ENCODE data around the gene CAGE1. TPM values are rescaled to one million over a fixed set of nuclear protein-coding genes. Genes with fewer than 3 reads are reported as not detected.

Gene CAGE1
- total and polyA plus RNA-seq, 4 donors = 0.10 to 0.17 TPM; not detected in 2

DNA sequence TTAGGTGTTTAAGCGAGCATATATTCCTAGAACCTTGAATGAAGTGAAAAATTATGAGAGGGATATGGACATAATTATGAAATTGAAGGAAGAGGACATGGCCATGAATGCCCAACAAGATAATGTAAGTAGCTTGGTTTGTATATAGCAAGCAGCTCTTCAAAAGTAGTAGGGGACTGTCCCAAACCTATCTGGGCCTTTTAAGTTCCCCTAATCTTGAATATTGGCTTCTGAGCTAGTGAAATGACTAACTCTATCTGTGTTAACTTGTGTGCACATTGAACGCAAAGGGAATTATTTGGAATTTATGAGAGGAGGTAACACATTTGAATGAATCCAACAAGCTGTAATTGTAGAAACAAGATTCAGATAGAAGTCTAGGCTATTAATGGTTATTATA lies 21.8 kb upstream of the CAGE1 start:
- peaks cover 40% of the 10 kb centered on the region for H3K36me3 ChIP-seq (ENCODE audit: control insufficient read depth, insufficient read depth, low read length)
- H3K9me3 ChIP-seq (ENCODE audit: control insufficient read depth, insufficient read depth, low read length) = no peaks in the 10 kb centered on the region
- WGBS (ENCODE audit: insufficient coverage) = 100% methylated on average over 1 of the region's 2 CpGs

DNA sequence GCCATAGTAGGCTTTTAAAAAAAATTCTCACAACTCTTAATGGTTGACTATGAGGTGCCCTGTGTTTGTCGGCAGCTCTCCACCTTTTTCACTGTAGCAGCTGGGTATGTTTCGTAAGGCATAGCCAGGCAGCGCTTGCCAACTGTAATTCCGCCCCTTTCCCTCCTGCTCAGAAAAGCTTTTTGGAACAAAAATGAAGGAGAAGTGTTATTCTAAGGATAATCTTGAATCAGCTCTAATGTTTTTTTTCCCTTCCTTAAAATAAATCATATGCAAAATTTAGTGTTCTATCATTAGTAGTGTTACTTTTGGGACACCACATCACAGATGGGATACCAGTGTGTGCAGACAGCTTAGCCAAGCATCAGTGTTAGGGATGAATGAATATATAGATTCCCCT lies 21.3 kb upstream of the CAGE1 start:
- peaks cover 4% of the 10 kb centered on the region for H3K4me1 ChIP-seq (ENCODE audit: control insufficient read depth, insufficient read depth, low read length)
- no peak overlapping the region for H3K4me3 ChIP-seq (ENCODE audit: low read depth, low read length)
- no peaks in the 10 kb centered on the region for H3K27me3 ChIP-seq (ENCODE audit: control insufficient read depth, insufficient read depth, low read length)
- H3K36me3 ChIP-seq (ENCODE audit: control insufficient read depth, insufficient read depth, low read length) = peaks cover 42% of the 10 kb centered on the region
- no peak overlapping the region for H3K27ac ChIP-seq (ENCODE audit: low read depth, low read length)
- WGBS (ENCODE audit: insufficient coverage) = 89% methylated on average over 2 of the region's 4 CpGs
- H3K9me3 ChIP-seq (ENCODE audit: control insufficient read depth, insufficient read depth, low read length) = no peaks in the 10 kb centered on the region
- peak in 1 of 6 donors; percentile 70 for DNase-seq (ENCODE audit: low read depth in 4 of 6, low spot score in 6 of 6)

More for the DNA sequence above, 21.8 kb upstream of the CAGE1 start:
- H3K27ac ChIP-seq (ENCODE audit: low read depth, low read length) = no peak overlapping the region
- no peak for DNase-seq (ENCODE audit: low read depth in 4 of 6, low spot score in 6 of 6)
- H3K27me3 ChIP-seq (ENCODE audit: control insufficient read depth, insufficient read depth, low read length) = no peaks in the 10 kb centered on the region
- no peak overlapping the region for H3K4me3 ChIP-seq (ENCODE audit: low read depth, low read length)
- H3K4me1 ChIP-seq (ENCODE audit: control insufficient read depth, insufficient read depth, low read length) = peaks cover 4% of the 10 kb centered on the region

DNA sequence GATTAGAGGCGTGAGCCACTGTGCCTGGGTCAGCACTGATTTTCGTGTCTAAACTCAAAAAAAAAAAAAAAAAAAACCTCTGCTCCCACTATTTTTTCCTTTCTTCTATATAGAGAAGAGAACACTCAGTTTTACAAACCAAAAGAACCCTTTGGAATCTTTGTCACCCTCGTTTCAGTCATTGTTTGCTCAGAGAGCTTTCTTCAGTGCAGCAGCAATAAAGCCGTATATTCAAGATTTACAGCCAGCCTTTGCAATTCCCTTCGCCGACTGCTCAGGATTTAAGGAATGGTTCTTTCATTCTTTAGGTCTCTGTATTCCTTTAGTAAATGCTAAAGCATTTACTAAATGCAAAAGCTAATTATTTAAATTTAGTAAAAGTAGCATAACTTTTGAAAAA lies 20.2 kb upstream of the CAGE1 start:
- Histone ChIP-seq H3K4me1 (ENCODE audit: control insufficient read depth, insufficient read depth, low read length) (peaks cover 4% of the 10 kb centered on the region), H3K27me3 (ENCODE audit: control insufficient read depth, insufficient read depth, low read length) (no peaks in the 10 kb centered on the region), H3K4me3 (ENCODE audit: low read depth, low read length) (no peak overlapping the region), H3K9me3 (ENCODE audit: control insufficient read depth, insufficient read depth, low read length) (no peaks in the 10 kb centered on the region), H3K36me3 (ENCODE audit: control insufficient read depth, insufficient read depth, low read length) (peaks cover 37% of the 10 kb centered on the region), H3K27ac (ENCODE audit: low read depth, low read length) (no peak overlapping the region)
- no peak for DNase-seq (ENCODE audit: low read depth in 4 of 6, low spot score in 6 of 6)
- 83% methylated on average over 1 of the region's 6 CpGs for WGBS (ENCODE audit: insufficient coverage)

DNA sequence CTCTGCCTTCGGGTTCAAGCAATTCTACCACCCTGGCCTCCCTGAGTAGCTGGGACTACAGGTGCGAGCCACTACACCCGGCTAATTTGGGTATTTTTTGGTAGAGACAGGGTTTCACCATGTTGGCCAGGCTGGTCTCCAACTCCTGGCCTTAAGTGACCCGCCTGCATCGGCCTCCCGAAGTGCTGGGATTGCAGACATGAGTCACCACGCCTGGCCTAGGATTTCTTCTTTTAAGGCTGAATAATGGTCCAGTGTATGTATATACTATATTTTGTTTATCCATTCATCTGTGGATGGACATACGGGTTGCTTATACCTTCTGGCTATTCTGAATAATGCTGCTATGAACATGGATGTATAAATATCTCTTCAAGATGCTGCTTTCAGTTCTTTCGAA lies 17.2 kb upstream of the CAGE1 start:
- peaks cover 27% of the 10 kb centered on the region for H3K36me3 ChIP-seq (ENCODE audit: control insufficient read depth, insufficient read depth, low read length)
- no peaks in the 10 kb centered on the region for H3K9me3 ChIP-seq (ENCODE audit: control insufficient read depth, insufficient read depth, low read length)
- no peak for DNase-seq (ENCODE audit: low read depth in 4 of 6, low spot score in 6 of 6)
- WGBS (ENCODE audit: insufficient coverage) = 100% methylated on average over 1 of the region's 9 CpGs
- no peak overlapping the region for H3K4me3 ChIP-seq (ENCODE audit: low read depth, low read length)
- no peaks in the 10 kb centered on the region for H3K27me3 ChIP-seq (ENCODE audit: control insufficient read depth, insufficient read depth, low read length)
- H3K27ac ChIP-seq (ENCODE audit: low read depth, low read length) = no peak overlapping the region
- peaks cover 4% of the 10 kb centered on the region for H3K4me1 ChIP-seq (ENCODE audit: control insufficient read depth, insufficient read depth, low read length)

DNA sequence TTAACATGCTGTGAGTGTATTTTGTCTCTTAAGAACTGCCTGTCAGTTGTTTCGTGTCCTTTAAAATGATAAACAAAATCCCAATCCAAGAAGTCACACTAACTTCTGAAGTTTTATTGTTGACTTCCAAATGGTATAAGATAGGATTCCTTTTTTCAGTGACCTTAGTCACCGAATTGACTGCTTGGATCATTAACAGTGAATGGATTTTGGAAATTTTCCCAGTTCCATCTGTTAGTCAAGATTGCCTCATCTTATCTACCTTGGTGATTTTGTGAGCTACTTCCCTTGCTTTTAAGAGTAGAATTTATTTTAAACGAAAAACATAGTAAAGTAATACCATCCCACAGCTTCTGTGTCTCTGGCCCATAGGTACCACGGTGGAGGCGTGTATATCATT lies 15.0 kb upstream of the CAGE1 start:
- Histone ChIP-seq H3K27me3 (ENCODE audit: control insufficient read depth, insufficient read depth, low read length) (no peaks in the 10 kb centered on the region), H3K36me3 (ENCODE audit: control insufficient read depth, insufficient read depth, low read length) (peaks cover 27% of the 10 kb centered on the region), H3K27ac (ENCODE audit: low read depth, low read length) (no peak overlapping the region), H3K9me3 (ENCODE audit: control insufficient read depth, insufficient read depth, low read length) (no peaks in the 10 kb centered on the region), H3K4me1 (ENCODE audit: control insufficient read depth, insufficient read depth, low read length) (peaks cover 3% of the 10 kb centered on the region), H3K4me3 (ENCODE audit: low read depth, low read length) (no peak overlapping the region)
- 95% methylated on average over 2 of the region's 5 CpGs for WGBS (ENCODE audit: insufficient coverage)
- DNase-seq (ENCODE audit: low read depth in 4 of 6, low spot score in 6 of 6) = no peak

DNA sequence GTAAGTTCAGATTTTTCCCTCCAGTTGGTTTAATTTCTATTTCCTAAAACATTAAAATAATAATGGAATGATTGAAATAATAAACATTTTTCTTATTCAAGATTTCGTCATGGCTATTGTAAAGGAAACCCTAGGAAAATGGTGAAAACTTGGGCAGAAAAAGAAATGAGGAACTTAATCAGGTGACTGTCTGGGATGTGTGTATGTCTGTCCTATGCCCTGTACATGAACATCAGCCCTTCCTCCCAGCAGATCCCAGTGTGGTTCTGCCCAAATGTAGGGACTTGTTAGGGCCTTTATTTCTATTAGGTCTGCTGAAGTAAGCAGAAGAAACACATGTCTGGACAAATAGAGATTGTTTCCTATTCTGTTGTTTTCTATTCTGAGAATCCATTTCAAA lies 13.2 kb upstream of the CAGE1 start:
- no peak for DNase-seq (ENCODE audit: low read depth in 4 of 6, low spot score in 6 of 6)
- WGBS (ENCODE audit: insufficient coverage) = no CpG with 5 or more reads among the region's 1 CpG
- peaks cover 19% of the 10 kb centered on the region for H3K36me3 ChIP-seq (ENCODE audit: control insufficient read depth, insufficient read depth, low read length)

DNA sequence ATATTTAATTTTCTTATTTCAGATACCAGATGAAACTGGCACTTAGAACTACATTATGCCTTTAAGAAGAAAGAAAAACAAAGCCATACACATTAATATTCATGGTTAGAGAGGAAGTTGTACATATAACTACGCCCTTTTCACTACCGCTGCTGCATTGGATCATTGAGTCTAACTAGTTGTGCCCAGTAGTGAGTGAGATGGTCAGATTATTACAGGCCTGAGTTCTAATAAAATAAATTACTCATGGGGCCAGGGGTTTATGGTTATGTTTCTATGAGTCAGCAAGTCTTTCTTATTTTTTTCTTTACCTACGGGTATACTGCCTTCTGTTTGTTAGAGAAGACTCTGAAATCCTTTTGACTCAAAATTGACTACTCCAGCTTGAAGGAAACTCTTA lies 11.5 kb upstream of the CAGE1 start:
- DNase-seq (ENCODE audit: low read depth in 4 of 6, low spot score in 6 of 6) = no peak
- Histone ChIP-seq H3K27me3 (ENCODE audit: control insufficient read depth, insufficient read depth, low read length) (no peaks in the 10 kb centered on the region), H3K9me3 (ENCODE audit: control insufficient read depth, insufficient read depth, low read length) (no peaks in the 10 kb centered on the region), H3K4me1 (ENCODE audit: control insufficient read depth, insufficient read depth, low read length) (no peaks in the 10 kb centered on the region), H3K36me3 (ENCODE audit: control insufficient read depth, insufficient read depth, low read length) (peaks cover 10% of the 10 kb centered on the region), H3K27ac (ENCODE audit: low read depth, low read length) (no peak overlapping the region), H3K4me3 (ENCODE audit: low read depth, low read length) (no peak overlapping the region)
- WGBS (ENCODE audit: insufficient coverage) = no CpG with 5 or more reads among the region's 3 CpGs

More for the DNA sequence above, 13.2 kb upstream of the CAGE1 start:
- no peaks in the 10 kb centered on the region for H3K4me1 ChIP-seq (ENCODE audit: control insufficient read depth, insufficient read depth, low read length)
- no peak overlapping the region for H3K27ac ChIP-seq (ENCODE audit: low read depth, low read length)
- no peaks in the 10 kb centered on the region for H3K27me3 ChIP-seq (ENCODE audit: control insufficient read depth, insufficient read depth, low read length)
- no peak overlapping the region for H3K4me3 ChIP-seq (ENCODE audit: low read depth, low read length)
- no peaks in the 10 kb centered on the region for H3K9me3 ChIP-seq (ENCODE audit: control insufficient read depth, insufficient read depth, low read length)

DNA sequence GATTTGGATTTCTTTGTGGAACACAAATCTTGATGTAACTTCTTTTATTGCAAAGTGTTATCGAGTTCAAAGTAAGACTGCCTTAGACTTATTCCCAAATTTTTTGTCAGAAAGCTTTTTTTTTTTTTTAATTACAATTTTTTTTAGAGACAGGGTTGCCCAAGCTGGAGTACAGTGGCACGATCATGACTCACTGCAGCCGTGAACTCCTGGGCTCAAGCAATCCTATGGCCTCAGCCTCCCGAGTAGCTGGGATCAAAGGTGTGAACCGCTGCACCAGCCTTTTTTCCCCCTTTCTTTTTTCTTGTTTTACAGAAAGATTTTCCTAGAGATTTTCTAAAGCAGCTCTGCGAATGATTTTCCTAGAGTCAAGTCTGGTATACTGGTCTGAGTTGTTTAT lies 2.9 kb upstream of the CAGE1 start:
- no peak overlapping the region for H3K27ac ChIP-seq (ENCODE audit: low read depth, low read length)
- no peaks in the 10 kb centered on the region for H3K27me3 ChIP-seq (ENCODE audit: control insufficient read depth, insufficient read depth, low read length)
- no peaks in the 10 kb centered on the region for H3K9me3 ChIP-seq (ENCODE audit: control insufficient read depth, insufficient read depth, low read length)
- no peak overlapping the region for H3K4me3 ChIP-seq (ENCODE audit: low read depth, low read length)
- H3K4me1 ChIP-seq (ENCODE audit: control insufficient read depth, insufficient read depth, low read length) = peaks cover 6% of the 10 kb centered on the region
- 77% methylated on average over 2 of the region's 6 CpGs for WGBS (ENCODE audit: insufficient coverage)
- DNase-seq (ENCODE audit: low read depth in 4 of 6, low spot score in 6 of 6) = no peak
- H3K36me3 ChIP-seq (ENCODE audit: control insufficient read depth, insufficient read depth, low read length) = peaks cover 10% of the 10 kb centered on the region

DNA sequence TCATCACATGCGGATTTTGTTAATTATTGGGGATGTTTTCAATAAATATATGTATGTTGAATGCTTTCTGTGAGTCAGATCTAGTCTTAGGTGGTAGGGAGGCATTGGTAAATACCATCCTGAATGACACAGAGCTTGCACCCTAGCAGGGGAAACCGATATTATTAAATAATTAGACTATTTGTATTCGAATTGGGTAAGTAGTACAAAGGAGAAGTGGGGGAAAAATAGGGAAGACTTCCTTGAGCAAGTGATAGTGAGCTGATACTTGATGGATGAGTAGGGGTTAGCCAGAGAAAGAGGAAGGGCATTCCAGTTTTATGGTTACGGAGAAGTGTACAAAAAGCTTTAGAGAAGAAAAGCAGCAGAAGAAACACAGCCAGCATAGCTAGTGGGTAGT lies 1.6 kb upstream of the CAGE1 start:
- Histone ChIP-seq H3K27ac (ENCODE audit: low read depth, low read length) (no peak overlapping the region), H3K4me1 (ENCODE audit: control insufficient read depth, insufficient read depth, low read length) (peaks cover 6% of the 10 kb centered on the region), H3K36me3 (ENCODE audit: control insufficient read depth, insufficient read depth, low read length) (peaks cover 6% of the 10 kb centered on the region), H3K27me3 (ENCODE audit: control insufficient read depth, insufficient read depth, low read length) (no peaks in the 10 kb centered on the region), H3K4me3 (ENCODE audit: low read depth, low read length) (no peak overlapping the region), H3K9me3 (ENCODE audit: control insufficient read depth, insufficient read depth, low read length) (no peaks in the 10 kb centered on the region)
- 52% methylated on average over 4 of the region's 4 CpGs for WGBS (ENCODE audit: insufficient coverage)
- DNase-seq (ENCODE audit: low read depth in 4 of 6, low spot score in 6 of 6) = no peak

DNA sequence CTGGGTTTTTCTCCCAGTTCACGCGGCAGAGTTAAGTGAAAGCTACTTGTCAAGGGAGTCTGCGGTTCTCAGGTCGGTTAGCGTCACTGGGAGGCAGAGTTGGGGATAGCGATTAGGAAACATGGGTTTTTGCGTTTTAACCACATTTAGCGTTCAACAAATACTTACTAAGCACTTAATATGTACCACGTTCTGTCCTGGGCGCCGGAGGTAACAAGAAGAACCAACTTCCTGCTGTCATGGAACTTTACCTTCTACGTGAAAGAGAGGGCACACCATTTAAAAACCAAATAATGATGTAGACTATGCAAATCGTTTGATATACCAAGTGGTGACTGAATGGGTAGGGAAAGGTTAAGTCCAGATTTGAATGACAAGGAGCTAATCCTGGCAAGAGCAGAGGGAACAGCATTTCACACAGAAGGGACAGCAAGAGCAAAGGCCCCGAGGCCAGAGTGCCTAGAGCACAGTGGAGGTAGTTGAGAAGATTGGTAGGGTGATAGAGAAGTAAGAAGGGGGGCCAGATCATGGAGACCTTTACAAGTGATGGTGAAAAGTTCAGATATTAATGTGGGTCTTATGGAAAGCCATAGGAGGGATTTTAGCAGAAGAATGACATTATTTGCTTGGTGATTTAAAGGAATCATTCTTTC lies 810 bp upstream of the CAGE1 start:
- no peak for DNase-seq (ENCODE audit: low read depth in 4 of 6, low spot score in 6 of 6)
- Histone ChIP-seq H3K27me3 (ENCODE audit: control insufficient read depth, insufficient read depth, low read length) (no peaks in the 10 kb centered on the region), H3K27ac (ENCODE audit: low read depth, low read length) (peak overlapping the region; percentile 95)

More for the DNA sequence above, 810 bp upstream of the CAGE1 start:
- Histone ChIP-seq H3K4me3 (ENCODE audit: low read depth, low read length) (peak overlapping the region; percentile 91), H3K4me1 (ENCODE audit: control insufficient read depth, insufficient read depth, low read length) (peaks cover 6% of the 10 kb centered on the region), H3K36me3 (ENCODE audit: control insufficient read depth, insufficient read depth, low read length) (peaks cover 4% of the 10 kb centered on the region), H3K9me3 (ENCODE audit: control insufficient read depth, insufficient read depth, low read length) (no peaks in the 10 kb centered on the region)
- WGBS (ENCODE audit: insufficient coverage) = 56% methylated on average over 1 of the region's 14 CpGs
